ENCODE data around the gene ARGLU1.

ARGLU1 gene

DNA sequence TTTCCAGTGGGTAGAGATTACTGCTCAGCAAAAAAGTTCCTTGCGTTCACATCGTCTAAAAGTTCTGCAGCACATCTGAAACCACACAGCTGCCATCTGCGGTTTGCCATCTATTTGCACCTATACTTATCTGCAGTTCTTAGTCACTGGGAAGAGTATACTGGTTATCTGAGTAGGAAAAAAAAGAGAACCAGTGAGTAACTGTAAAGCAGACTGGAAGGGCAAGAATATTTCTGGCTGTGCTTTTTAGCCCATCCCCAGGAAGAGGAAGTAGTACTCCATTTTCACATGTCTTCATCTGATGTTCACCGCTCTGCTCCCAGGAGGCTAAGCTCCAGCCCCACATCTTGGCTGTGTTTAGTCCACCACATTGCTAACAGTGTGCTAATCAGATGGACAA is 68.0 kb downstream of the ARGLU1 start:
- no peak for DNase-seq (ENCODE audit: low spot score)

DNA sequence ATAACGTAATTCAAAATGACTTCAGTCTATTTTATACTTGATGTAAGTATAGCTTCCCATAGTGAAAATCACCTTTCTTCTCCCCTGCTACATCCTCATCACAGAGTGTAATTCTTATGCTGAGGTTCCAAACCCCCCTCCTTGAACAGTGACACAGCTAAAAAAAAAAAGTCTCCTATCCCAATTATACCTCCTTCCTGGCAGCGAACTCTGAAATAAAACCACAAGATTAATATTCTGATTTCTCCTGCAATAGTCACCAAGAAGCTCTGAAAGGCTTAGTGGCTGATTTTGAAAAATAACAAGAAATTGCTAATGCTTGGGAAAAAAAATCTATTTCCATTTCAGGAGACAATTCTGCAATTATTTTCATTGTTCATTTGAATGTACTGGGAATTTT is 68.8 kb downstream of the ARGLU1 start:
- no peak for DNase-seq (ENCODE audit: low spot score)

DNA sequence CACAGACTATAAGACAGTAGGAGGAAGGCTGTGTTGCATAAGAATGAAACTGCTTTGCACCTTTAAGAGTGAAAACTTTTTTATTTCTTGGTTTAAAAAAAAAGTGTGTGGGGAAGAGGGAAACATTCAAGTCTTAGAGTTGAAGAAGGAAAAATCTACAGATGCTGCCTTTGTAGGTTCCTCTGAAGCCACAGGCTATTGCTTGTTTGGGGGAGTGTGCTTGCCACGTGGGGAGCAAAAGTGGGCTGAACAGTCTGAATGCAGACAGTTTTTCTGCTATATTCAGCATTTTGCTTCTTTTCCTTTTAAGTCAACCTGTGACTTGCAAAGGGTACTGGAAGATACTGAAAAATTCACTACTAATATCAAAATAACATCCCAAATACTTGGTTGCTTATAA is 69.4 kb downstream of the ARGLU1 start:
- DNase-seq (ENCODE audit: low spot score): no peak

DNA sequence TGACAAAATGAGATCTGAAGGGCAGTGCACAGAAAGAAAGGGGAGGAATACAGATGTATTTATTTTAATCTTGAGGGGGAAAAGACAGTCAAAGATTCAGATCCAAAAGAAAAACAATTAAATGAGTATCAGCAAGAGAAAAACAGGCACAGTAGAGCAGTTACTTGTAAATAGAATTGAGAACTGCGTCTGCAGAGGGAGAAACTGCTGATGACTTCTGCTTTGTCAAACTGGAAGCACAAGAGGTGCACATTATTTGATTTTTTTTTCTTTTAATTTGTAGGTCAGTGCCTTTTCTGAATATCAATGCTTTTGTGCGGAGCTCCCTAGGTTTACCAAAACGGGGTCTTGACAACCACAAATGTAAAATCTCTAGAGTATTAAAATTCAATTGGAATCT is 69.8 kb downstream of the ARGLU1 start:
- DNase-seq (ENCODE audit: low spot score): no peak

DNA sequence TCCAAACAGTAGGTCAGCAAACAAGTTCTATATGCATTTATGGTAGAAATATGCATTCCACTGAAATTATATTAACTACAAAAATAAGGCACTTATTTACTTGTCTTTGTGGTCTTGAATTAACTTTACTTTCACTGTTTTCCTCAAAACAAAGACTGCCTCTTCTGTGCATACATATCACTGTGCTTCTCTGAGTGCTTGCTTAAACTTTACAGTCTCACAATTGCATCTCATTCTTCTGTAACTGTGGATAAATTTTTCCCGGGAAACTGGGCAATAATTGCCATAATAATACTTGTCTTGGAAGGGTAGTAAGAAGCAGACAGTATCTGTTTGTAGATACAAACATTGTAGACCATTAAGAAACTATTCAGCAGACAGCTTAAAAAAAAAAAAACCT is 70.9 kb downstream of the ARGLU1 start:
- DNase-seq (ENCODE audit: low spot score): no peak

DNA sequence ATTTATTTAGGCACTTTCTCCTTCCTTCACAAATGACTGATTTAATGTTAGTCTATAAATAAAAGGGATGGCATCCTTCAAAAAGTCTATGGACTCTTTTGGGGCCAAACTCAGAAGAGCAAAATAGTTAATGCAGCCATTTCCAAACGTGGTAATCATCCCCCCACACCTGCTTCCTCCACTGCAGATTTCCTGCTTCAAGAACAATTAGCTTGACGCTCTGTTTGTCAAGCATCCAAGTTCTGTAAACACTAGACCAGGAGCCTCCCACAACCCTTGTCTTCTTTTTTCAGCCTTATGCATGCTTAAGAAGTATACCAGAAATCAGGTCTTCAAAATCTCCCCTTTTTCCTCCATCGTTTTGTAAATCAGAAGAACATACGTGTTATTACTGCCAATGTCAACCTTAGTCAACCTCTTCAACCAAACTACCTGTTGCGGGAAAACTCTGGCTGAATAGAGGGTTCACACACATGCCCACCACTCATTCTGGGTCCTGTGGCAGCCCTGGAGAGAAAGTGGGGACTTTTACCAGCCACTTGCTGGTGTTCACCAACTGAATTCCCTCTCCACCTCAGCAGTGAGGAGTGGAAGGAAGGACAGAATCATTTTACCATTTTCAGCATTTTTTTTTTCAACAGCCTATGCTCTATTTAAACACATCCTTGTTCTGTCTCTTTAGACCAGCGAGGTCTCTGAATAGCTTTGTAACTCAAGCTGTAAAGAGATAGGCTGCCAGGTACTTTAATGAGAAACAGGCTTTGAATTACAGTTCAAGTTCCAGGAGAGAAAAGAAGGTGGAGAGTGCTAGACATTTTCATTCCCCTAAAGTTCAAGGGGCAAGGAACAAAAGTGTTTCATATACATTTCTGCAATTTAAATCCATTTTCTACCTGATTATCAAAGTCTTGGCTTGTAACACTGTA is 71.6 kb downstream of the ARGLU1 start:
- DNase-seq (ENCODE audit: low spot score): no peak

DNA sequence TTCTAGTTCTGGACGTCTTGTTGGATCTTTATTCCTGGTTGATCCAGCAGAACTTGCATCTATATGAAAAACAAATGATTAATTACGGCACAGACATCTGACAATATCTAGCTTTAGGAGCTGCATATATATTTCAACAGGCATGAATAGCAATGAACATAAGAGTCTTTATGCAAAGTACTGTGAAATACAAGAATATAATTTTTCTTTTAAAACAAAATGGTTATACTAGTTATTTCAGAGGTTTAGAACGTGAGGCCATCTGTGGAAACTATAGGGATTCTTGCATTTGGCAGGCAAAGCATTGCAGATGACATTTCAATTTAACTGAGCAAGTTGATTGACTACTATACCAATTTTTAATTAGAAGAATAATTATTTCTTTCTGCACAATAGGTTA is 73.0 kb downstream of the ARGLU1 start:
- DNase-seq (ENCODE audit: low spot score): no peak

DNA sequence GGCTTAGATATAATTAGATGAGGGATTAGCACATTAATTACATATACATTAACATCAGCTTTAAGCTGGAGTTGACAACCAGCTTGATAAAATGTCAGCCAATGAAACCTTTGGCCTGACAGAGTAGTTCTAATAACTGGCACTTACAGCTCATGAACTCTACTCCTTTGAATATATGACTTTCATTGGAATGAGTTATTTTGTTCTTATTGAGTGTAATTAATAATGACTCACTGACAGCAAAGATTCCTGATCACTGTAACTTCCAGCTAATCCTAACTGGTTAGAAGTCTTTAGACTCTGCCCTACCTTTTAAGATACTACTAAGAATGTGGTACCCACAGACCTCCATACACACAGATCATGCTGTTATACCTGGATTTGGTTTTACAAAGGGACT is 73.4 kb downstream of the ARGLU1 start:
- no peak for DNase-seq (ENCODE audit: low spot score)

DNA sequence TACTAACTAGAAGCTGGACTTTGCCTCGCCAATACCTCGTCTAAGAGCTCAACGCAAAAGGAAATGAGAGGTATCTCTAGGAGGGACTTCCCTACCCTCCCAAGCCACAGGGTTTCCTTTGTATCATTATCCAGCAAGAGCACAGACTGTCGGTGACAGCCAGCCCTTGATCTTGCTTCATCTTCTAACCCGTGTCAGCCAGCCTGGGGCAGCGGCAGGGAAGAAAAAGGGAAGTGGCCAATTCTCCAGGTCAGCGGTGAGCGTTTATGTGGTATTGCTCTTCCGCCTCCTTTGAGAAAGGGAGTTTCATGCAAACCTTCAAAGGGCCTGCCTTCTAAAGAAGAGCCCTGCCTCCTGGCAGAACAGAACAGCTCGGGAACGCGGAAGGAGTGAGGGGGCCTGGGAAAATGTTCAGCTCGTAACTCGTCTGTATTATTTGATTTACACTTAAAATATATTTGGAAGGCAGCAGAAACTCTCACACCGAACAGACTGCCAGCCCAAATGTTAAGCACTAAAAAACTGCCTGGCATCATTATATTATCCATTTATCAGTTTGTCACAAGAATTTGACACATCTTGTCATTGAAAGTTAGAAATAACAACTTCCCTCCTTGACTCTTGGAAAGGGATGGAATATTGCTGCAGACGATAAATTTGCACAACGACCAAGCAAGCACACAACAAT is 74.3 kb downstream of the ARGLU1 start:
- DNase-seq (ENCODE audit: low spot score): no peak

DNA sequence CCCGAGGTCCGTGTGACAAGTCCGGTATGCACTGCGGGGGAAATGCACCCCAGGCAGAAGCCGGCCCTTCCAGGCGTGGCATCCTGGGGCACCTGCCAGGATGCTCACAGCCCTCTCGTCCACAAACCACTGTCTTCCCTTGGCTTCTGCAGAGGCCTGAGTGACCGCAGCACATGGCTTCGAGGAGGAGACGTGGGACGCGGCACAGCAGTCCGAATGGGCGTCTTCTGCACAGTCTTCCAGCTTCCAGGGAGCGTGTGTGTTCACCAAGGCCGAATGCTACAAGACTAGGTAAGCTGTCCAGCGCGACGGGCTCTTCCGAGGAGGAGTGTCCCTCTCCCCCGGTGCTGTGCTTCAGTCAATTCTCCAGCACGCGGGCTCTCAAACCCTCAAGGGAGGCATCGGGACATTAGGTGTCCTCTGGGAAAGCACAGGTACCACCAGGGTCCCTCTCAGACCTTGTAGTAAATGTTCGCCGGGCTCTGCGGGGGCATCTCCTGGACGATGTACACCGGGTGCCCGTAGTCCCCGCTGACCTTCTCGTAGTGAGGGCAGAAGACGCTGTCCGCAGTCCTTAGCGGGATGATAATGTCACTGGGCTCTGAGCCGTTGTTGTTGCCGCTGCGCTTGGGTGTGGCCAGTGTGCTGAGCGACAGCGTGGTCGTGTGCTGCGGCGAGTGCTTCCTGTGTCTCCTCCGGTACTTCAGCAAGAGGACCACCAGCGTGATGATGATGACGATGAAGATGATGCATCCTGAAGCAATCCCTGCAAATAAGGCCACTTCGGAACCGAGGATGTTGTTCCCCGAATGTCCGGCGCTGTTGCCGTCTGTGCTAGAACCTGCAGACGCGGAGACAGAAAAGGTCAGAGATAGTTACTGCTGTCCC is 75.1 kb downstream of the ARGLU1 start:
- no peak for DNase-seq (ENCODE audit: low spot score)

DNA sequence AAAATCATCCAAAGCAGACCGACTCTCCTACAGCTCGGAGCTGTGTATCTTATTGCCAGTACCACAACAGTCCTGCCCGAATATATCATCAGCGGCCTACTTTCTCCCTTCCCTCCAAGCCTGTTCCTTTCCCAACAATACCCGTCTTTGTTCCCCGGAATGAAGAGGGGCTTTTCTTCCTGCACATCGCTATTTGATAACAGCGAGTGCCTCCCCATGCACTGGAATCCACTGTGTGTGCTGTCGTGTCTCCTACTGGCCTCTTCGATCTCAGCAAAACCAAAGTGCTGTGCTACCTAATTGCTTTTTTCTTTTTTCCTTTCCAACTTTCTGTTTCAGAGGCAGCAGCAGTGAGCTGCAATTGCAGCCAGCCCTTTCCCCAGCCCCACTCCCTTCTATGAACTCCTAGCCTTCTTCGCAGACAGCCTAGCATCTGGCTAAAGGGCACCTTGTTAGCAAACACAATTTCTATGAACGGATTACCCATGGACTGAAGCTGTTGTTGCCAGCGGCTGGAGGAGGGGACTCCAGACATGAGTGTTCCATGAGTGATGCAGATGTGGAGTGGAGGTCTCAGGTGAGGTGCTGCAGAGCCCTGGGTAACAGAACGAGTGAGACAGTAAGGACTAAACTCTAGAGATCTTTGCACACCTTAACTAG is 75.9 kb downstream of the ARGLU1 start:
- DNase-seq (ENCODE audit: low spot score): no peak
